MCF 10A (cell line): ENCODE data around the gene LZTFL1. TPM values are rescaled to one million over a fixed set of nuclear protein-coding genes. Genes with fewer than 3 reads are reported as not detected.

Experiments used
- BruUV-seq: library from RNA; stranded (reverse); fragments of 400-500 nt; replicated peaks from 2 replicates; lab custom pipeline; 2021; lab: Mats Ljungman, UMichigan
- CTCF ChIA-PET: fragments of 300-600 bp; sonication (Branson Sonifier 250); formaldehyde crosslinking; extraction: SDS; loops from one replicate; lab custom pipeline; 2021; ENCODE audit warnings: antibody characterized with exemption, inconsistent platforms; lab: Yijun Ruan, JAX
- POLR2A ChIA-PET: fragments of 300-600, 350-650 bp; sonication (Branson Sonifier 250); formaldehyde crosslinking; extraction: SDS; loops from one replicate; lab custom pipeline; 2020; ENCODE audit warnings: antibody characterized with exemption, inconsistent platforms; lab: Yijun Ruan, JAX
- DNase-seq: peaks from one replicate; pipeline ENCODE4 v3.0.0-alpha.2; 2018; ENCODE audit not compliant: unreplicated experiment
- H3K27ac Mint-ChIP-seq: one replicate; pipeline ENCODE4 v1.8.0; 2022; ENCODE audit warnings: mild to moderate bottlenecking, low read depth, mixed read lengths; ENCODE audit not compliant: unreplicated experiment
- H3K27me3 Mint-ChIP-seq: one replicate; pipeline ENCODE4 v1.8.0; 2022; ENCODE audit warnings: mixed read lengths; ENCODE audit not compliant: insufficient read depth, unreplicated experiment
- H3K36me3 Mint-ChIP-seq: one replicate; pipeline ENCODE4 v1.8.0; 2022; ENCODE audit warnings: mild to moderate bottlenecking, moderate library complexity, mixed read lengths; ENCODE audit not compliant: insufficient read depth, unreplicated experiment
- H3K4me1 Mint-ChIP-seq: one replicate; pipeline ENCODE4 v1.8.0; 2022; ENCODE audit warnings: mixed read lengths; ENCODE audit not compliant: insufficient read depth, unreplicated experiment
- H3K4me3 Mint-ChIP-seq: one replicate; pipeline ENCODE4 v1.8.0; 2022; ENCODE audit warnings: mild to moderate bottlenecking, moderate library complexity, mixed read lengths; ENCODE audit not compliant: unreplicated experiment
- H3K9me3 Mint-ChIP-seq: one replicate; pipeline ENCODE4 v1.8.0; 2022; ENCODE audit warnings: mixed read lengths; ENCODE audit not compliant: unreplicated experiment
- CTCF ChIP-seq: fragments of 200-600 bp; IDR thresholded peaks from one replicate; pipeline ENCODE4 v1.8.0; 2022; ENCODE audit warnings: antibody characterized with exemption, mild to moderate bottlenecking; ENCODE audit not compliant: unreplicated experiment
- intact Hi-C: fragments of 100-400 bp; cut with micrococcal nuclease; formaldehyde crosslinking; loops from 2 replicates; pipeline ENCODE4 v1.14.1; 2022
- total RNA-seq: library from RNA; stranded (reverse); gene quantifications from 2 replicates; pipeline ENCODE4 v1.2.3, GENCODE V29; 2022

Gene LZTFL1
- total RNA-seq, 1 experiment from 2014 or later, result 30.5 TPM

DNA sequence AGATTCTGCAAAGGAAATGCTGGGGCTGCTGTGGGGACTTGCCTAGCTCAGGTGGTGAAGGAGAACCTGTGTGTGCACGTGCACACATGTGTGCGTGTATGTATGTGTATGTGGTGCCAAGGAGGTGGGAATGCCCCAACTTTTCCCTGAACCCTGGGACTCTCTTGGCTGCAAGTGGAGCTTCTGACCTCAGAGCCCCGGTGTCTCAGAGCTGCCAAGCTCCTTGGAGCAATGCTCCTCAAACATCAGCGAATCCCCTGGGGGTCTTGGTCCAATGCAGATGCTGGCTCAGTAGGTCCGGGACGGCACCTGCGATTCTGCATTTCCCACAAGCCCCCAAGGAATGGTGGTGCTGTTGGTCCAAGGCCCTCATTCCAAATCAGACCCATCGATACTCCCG, 39.8 kb downstream of the LZTFL1 start:
- DNase-seq, result no peak
- Mint-ChIP-seq H3K36me3 (no peaks in the 10 kb centered on the region), H3K27ac (no peak overlapping the region), H3K27me3 (peaks cover 6% of the 10 kb centered on the region), H3K4me3 (no peak overlapping the region), H3K4me1 (no peaks in the 10 kb centered on the region), H3K9me3 (peaks cover 10% of the 10 kb centered on the region)
- POLR2A ChIA-PET, result no interaction called here
- BruUV-seq, result no TSS peak
- TF ChIP-seq CTCF, result no peak
- CTCF ChIA-PET, result interaction anchor here (0.7 to 0.8 kb wide), 2 partner anchors 14 to 40 kb away, joined by 4 to 5 read pairs; no protein-coding TSS in a partner anchor
- intact Hi-C loops, result no loop called here

GRCh38 chr3:45800611-45801010, 41.3 kb downstream of the LZTFL1 start:
- CTCF ChIA-PET, result interaction anchor here (0.6 to 1.2 kb wide), 3 partner anchors 16 to 715 kb away, joined by 3 to 4 read pairs (median 3); no protein-coding TSS in a partner anchor
- Mint-ChIP-seq H3K4me3 (no peak overlapping the region), H3K27ac (no peak overlapping the region), H3K9me3 (peaks cover 4% of the 10 kb centered on the region), H3K4me1 (no peaks in the 10 kb centered on the region), H3K27me3 (peaks cover 18% of the 10 kb centered on the region), H3K36me3 (no peaks in the 10 kb centered on the region)
- TF ChIP-seq CTCF, result no peak
- POLR2A ChIA-PET, result interaction anchor here (0.7 to 1.0 kb wide), 3 partner anchors 31 to 1032 kb away, joined by 3 read pairs; no protein-coding TSS in a partner anchor
- no peak for DNase-seq
- no TSS peak for BruUV-seq
- intact Hi-C loops, result no loop called here

DNA sequence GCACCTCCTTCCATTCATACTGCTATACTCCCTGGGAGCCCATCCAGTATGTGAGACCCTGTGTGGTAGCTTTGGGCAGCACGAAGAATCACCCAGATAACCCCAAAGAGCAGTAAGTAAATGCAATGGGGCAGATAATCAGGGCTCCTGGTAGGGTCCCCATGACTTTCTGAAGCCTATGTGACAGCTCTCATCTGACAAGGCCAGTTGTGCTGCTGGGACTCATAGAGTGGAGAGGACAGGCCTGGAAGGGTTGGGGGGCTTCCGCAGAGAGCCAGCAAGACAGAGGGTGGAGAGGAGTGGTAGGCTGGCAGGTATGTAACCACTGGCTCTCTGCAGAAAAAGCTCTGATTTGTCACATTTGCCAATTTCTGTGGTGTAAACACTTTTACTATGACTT, 42.3 kb downstream of the LZTFL1 start:
- Mint-ChIP-seq H3K4me1 (no peaks in the 10 kb centered on the region), H3K27ac (no peak overlapping the region), H3K27me3 (peaks cover 28% of the 10 kb centered on the region), H3K4me3 (no peak overlapping the region), H3K9me3 (no peaks in the 10 kb centered on the region), H3K36me3 (no peaks in the 10 kb centered on the region)
- BruUV-seq, result no TSS peak
- intact Hi-C loops, result no loop called here
- TF ChIP-seq CTCF, result no peak
- CTCF ChIA-PET, result interaction anchor here (0.7 kb wide), 1 partner anchor 33 kb away, joined by 4 read pairs; no protein-coding TSS in a partner anchor
- no peak for DNase-seq
- POLR2A ChIA-PET, result no interaction called here

DNA sequence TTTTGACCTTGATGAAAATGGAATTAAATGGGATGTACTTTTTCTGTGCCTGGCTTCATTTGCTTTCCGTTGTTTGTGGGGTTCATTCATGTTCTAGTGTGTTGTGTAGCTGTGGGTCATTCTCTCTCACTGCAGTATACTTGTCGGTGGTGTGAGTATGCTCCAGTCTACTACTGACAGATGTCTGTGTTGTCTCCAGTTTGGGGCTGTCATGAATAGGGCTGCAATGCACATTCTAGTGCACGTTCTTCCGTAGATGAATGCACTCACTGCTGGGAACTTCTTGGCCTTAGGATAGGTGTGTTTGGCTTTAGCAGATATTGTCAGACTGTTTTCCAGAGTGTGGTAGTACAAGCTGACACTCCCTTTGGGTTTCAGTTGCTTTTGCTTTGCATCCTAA, 43.9 kb downstream of the LZTFL1 start:
- CTCF ChIA-PET, result no interaction called here
- POLR2A ChIA-PET, result no interaction called here
- Mint-ChIP-seq H3K36me3 (no peaks in the 10 kb centered on the region), H3K4me3 (no peak overlapping the region), H3K27me3 (peaks cover 40% of the 10 kb centered on the region), H3K9me3 (no peaks in the 10 kb centered on the region), H3K4me1 (no peaks in the 10 kb centered on the region), H3K27ac (no peak overlapping the region)
- intact Hi-C loops, result no loop called here
- no peak for TF ChIP-seq CTCF
- no TSS peak for BruUV-seq
- DNase-seq, result no peak
